Endothelial cell of umbilical vein (primary cell): ENCODE results near the gene KITLG. TPM values are rescaled to one million over a fixed set of nuclear protein-coding genes. Genes with fewer than 3 reads are reported as not detected.

ENCODE experiments used
- BruUV-seq: library from RNA; stranded (reverse); fragments of 400-500 nt; replicated peaks from 2 replicates; lab custom pipeline; 2021; lab: Mats Ljungman, UMichigan
- CTCF ChIA-PET: fragments of 300-600, 350-600 bp; sonication (Branson Sonifier 250); formaldehyde crosslinking; loops from one replicate; lab custom pipeline; 2021; ENCODE audit warnings: antibody characterized with exemption, inconsistent platforms; lab: Charles Lee
- POLR2A ChIA-PET: fragments of 300-600, 350-600 bp; sonication (Branson Sonifier 250); formaldehyde crosslinking; loops from one replicate; lab custom pipeline; 2021; ENCODE audit warnings: antibody characterized with exemption, inconsistent platforms; lab: Charles Lee
- DNase-seq: peaks from one replicate; pipeline ENCODE4 v3.0.0-alpha.2; 2011; ENCODE audit warnings: low read depth, low spot score
- FAIRE-seq: peaks from 2 replicates; lab custom pipeline; 2011; peaks lifted over from hg19 to GRCh38; lab: Jason Lieb, UNC
- H2AFZ ChIP-seq: 2 replicates; pipeline ENCODE4 v1.6.0; 2012; ENCODE audit warnings: low read depth, low read length, control low read depth, inconsistent platforms
- H3K27ac ChIP-seq: 2 replicates; pipeline ENCODE4 v1.5.1; 2011; ENCODE audit warnings: low read depth, mild to moderate bottlenecking, control low read depth, low read length, moderate library complexity; ENCODE audit not compliant: insufficient read depth
- H3K27me3 ChIP-seq, 2 experiments: 2 replicates each; pipeline versions ENCODE4 v1.6.0 to v1.6.1; 2011; ENCODE audit warnings: low read length in 2 of 2, mixed read lengths in 1 of 2; ENCODE audit not compliant: control insufficient read depth in 2 of 2, insufficient read depth in 2 of 2
- H3K36me3 ChIP-seq, 2 experiments: 2 replicates in 1 of 2; 3 replicates in 1 of 2; pipeline ENCODE4 v1.5.1; 2011; ENCODE audit warnings: low read length in 2 of 2, mild to moderate bottlenecking in 1 of 2, moderate library complexity in 1 of 2; ENCODE audit not compliant: control insufficient read depth in 2 of 2, insufficient read depth in 2 of 2; ENCODE audit errors: extremely low read depth in 1 of 2
- H3K4me1 ChIP-seq: 3 replicates; pipeline ENCODE4 v1.5.1; 2011; ENCODE audit warnings: mild to moderate bottlenecking, low read length; ENCODE audit not compliant: control insufficient read depth, insufficient read depth; ENCODE audit errors: extremely low read depth
- H3K4me2 ChIP-seq: 2 replicates; pipeline ENCODE4 v1.6.1; 2011; ENCODE audit warnings: low read length, control low read depth, mixed read lengths; ENCODE audit not compliant: insufficient read depth
- H3K4me3 ChIP-seq, 3 experiments: fragments of 200-600 bp in 1 of 3; sonication (generic), shearing (Covaris generic) in 1 of 3; replicated peaks in 1 of 3; 2 replicates each; pipeline ENCODE4 v1.5.1; 2011 to 2016; ENCODE audit warnings: control low read depth in 3 of 3, low read length in 3 of 3, mild to moderate bottlenecking in 2 of 3, inconsistent platforms in 1 of 3, low read depth in 1 of 3, moderate library complexity in 1 of 3; ENCODE audit not compliant: insufficient read depth in 1 of 3
- H3K79me2 ChIP-seq: 2 replicates; pipeline ENCODE4 v1.6.0; 2012; ENCODE audit warnings: low read length, inconsistent platforms; ENCODE audit not compliant: control insufficient read depth, insufficient read depth
- H3K9ac ChIP-seq: replicated peaks from 2 replicates; pipeline ENCODE3; 2011; ENCODE audit warnings: low read length, control low read depth; ENCODE audit not compliant: insufficient read depth; ENCODE audit errors: extremely low read depth
- H3K9me1 ChIP-seq: replicated peaks from 3 replicates; pipeline ENCODE4 v1.6.0; 2011; ENCODE audit warnings: mild to moderate bottlenecking, low read length; ENCODE audit not compliant: control insufficient read depth, insufficient read depth; ENCODE audit errors: extremely low read depth
- H3K9me3 ChIP-seq: replicated peaks from 2 replicates; pipeline ENCODE4 v1.5.1; 2012; ENCODE audit warnings: low read length, inconsistent platforms; ENCODE audit not compliant: control insufficient read depth, insufficient read depth
- H4K20me1 ChIP-seq: replicated peaks from 2 replicates; pipeline ENCODE3; 2011; ENCODE audit warnings: mild to moderate bottlenecking, low read length; ENCODE audit not compliant: control insufficient read depth, insufficient read depth; ENCODE audit errors: extremely low read depth
- CTCF ChIP-seq, 2 donors: IDR thresholded peaks; 1 replicate in 1 of 2; 2 replicates in 1 of 2; pipeline ENCODE4 v1.5.1; 2011; ENCODE audit warnings: low read length in 2 of 2, mild to moderate bottlenecking in 2 of 2, moderate library complexity in 2 of 2, control low read depth in 1 of 2, inconsistent platforms in 1 of 2, low read depth in 1 of 2; ENCODE audit not compliant: insufficient read depth in 1 of 2; ENCODE audit errors: extremely low read depth in 1 of 2
- MAX ChIP-seq: IDR thresholded peaks from 2 replicates; pipeline ENCODE4 v1.6.1; 2011; ENCODE audit not compliant: insufficient read depth, insufficient read length
- POLR2AphosphoS5 ChIP-seq: IDR thresholded peaks from 2 replicates; pipeline ENCODE4 v1.6.1; 2012; ENCODE audit warnings: low read depth, mild to moderate bottlenecking, control low read depth, low read length, moderate library complexity; ENCODE audit not compliant: insufficient read depth
- dilution Hi-C: fragments of 300-500 bp; cut with MboI; formaldehyde crosslinking; loops from one replicate; pipeline ENCODE4 v1.15.0; 2019; ENCODE audit warnings: low sequenced_read_pairs; ENCODE audit not compliant: extremely low pct_ligation_motif_present
- intact Hi-C: fragments of 100-400 bp; cut with micrococcal nuclease; formaldehyde crosslinking; loops from one replicate; pipeline ENCODE4 v1.10.0; 2022
- polyA plus RNA-seq, 4 experiments: library from polyadenylated mRNA; depleted of rRNA in 3 of 4; stranded (reverse) in 3 of 4; unstranded in 1 of 4; fragments of >200 nt; gene quantifications; 2 replicates each; pipeline versions ENCODE4 v1.2.1 to v1.2.3, GENCODE V29; 2011 to 2012; ENCODE audit warnings: missing spikeins in 1 of 4
- total RNA-seq: library from RNA; stranded (reverse); gene quantifications from 2 replicates; pipeline ENCODE4 v1.2.3, GENCODE V29; 2021

KITLG gene
- total and polyA plus RNA-seq, 2 donors (not counting 3 experiments of a cell fraction or from before 2014, with no cell fraction given), result 3.8 to 32.5 TPM

- Histone ChIP-seq H3K9me1 (no peaks in the 10 kb centered on the region), H3K4me1 (peaks cover 26% of the 10 kb centered on the region), H3K9me3 (no peaks in the 10 kb centered on the region), H3K27ac (no peak overlapping the region), H3K36me3 (no peaks in the 10 kb centered on the region), H3K4me3 (no peak overlapping the region), H4K20me1 (no peaks in the 10 kb centered on the region), H3K4me2 (peak overlapping the region; percentile 37), H3K79me2 (no peaks in the 10 kb centered on the region), H3K27me3 (no peaks in the 10 kb centered on the region), H3K9ac (no peak overlapping the region), H2AFZ (no peak overlapping the region)
- FAIRE-seq (peak; percentile 66), DNase-seq (peak; percentile 87)
- CTCF ChIA-PET, result interaction anchor here (0.8 to 1.7 kb wide), 8 partner anchors 9 to 440 kb away, joined by 3 to 8 read pairs (median 4); no protein-coding TSS in a partner anchor
- POLR2A ChIA-PET, result interaction anchor here (1.0 kb wide), 1 partner anchor 10 kb away, joined by 3 read pairs; no protein-coding TSS in a partner anchor
- dilution Hi-C loops, result no loop called here
- intact Hi-C loops, result loop anchor here (1.0 to 10.0 kb wide), 3 partner anchors 26 to 343 kb away; partner anchors contain the start of gene KITLG
- no TSS peak for BruUV-seq
- TF ChIP-seq MAX (no peak), CTCF (IDR thresholded peaks at IDR 0.05; ENCODE audit: extremely low read depth in 1 of 2, insufficient read depth in 1 of 2, low read depth in 1 of 2, low read length in 2 of 2) (no peak), POLR2AphosphoS5 (peak; percentile 40)
Observed at GRCh38 chr12:88553941-88554658, 26.2 kb downstream of the KITLG start.
